Measurements from ENCODE around the gene VWF. TPM values are rescaled to one million over a fixed set of nuclear protein-coding genes. Genes with fewer than 3 reads are reported as not detected.

Gene VWF
- total RNA-seq, 1 experiment from 2014 or later = 0.41 TPM

GRCh38 chr12:6132496-6132895, 8.0 kb upstream of the VWF start:
- intact Hi-C loops (cut with micrococcal nuclease; ENCODE audit: unreplicated experiment) = no loop called here
- H3K9me3 ChIP-seq = peaks cover 9% of the 10 kb centered on the region; the same call in 1 of the 2 replicates
- H3K36me3 Mint-ChIP-seq (ENCODE audit: insufficient read depth, unreplicated experiment) = no peaks in the 10 kb centered on the region

GRCh38 chr12:6125310-6125608, 789 bp upstream of the VWF start:
- DNase-seq = no peak
- Histone ChIP-seq H3K27me3 (replicated peaks; ENCODE audit: control insufficient read depth, insufficient read depth, low read length) (no peaks in the 10 kb centered on the region), H3K9me3 (no peaks in the 10 kb centered on the region), H3K4me1 (no peaks in the 10 kb centered on the region), H3K4me3 (ENCODE audit: low read depth, low read length) (no peak overlapping the region), H3K36me3 (ENCODE audit: control insufficient read depth, insufficient read depth, low read length) (no peaks in the 10 kb centered on the region; the same call in 1 of the 2 replicates)
- Mint-ChIP-seq H3K27ac (ENCODE audit: unreplicated experiment) (no peak overlapping the region), H3K9me3 (ENCODE audit: unreplicated experiment) (no peaks in the 10 kb centered on the region), H3K36me3 (ENCODE audit: insufficient read depth, unreplicated experiment) (no peaks in the 10 kb centered on the region), H3K4me1 (ENCODE audit: low read depth, unreplicated experiment) (no peaks in the 10 kb centered on the region), H3K27me3 (ENCODE audit: insufficient read depth, unreplicated experiment) (no peaks in the 10 kb centered on the region), H3K4me3 (ENCODE audit: unreplicated experiment) (no peak overlapping the region)
- ChIA-PET POLR2A (interaction anchor here (0.6 kb wide), 1 partner anchor 409 kb away, joined by 12 read pairs; the partner anchor contains the start of gene GAPDH), CTCF (interaction anchor here (1.1 kb wide), 1 partner anchor 160 kb away, joined by 3 read pairs; no protein-coding TSS in a partner anchor)
- BruUV-seq (replicated peaks) = no TSS peak
- no peak for TF ChIP-seq CTCF (IDR thresholded peaks at IDR 0.05; ENCODE audit: insufficient read depth in 1 of 2, low read depth in 1 of 2, low read length in 1 of 2, severe bottlenecking in 1 of 2, unreplicated experiment in 1 of 2)
- intact Hi-C loops (cut with micrococcal nuclease; ENCODE audit: unreplicated experiment) = no loop called here

More at GRCh38 chr12:6132496-6132895, 8.0 kb upstream of the VWF start:
- H3K27me3 Mint-ChIP-seq (ENCODE audit: insufficient read depth, unreplicated experiment) = no peaks in the 10 kb centered on the region
- Histone ChIP-seq H3K4me3 (ENCODE audit: low read depth, low read length) (no peak overlapping the region), H3K36me3 (ENCODE audit: control insufficient read depth, insufficient read depth, low read length) (no peaks in the 10 kb centered on the region), H3K4me1 (no peaks in the 10 kb centered on the region), H3K27me3 (replicated peaks; ENCODE audit: control insufficient read depth, insufficient read depth, low read length) (no peaks in the 10 kb centered on the region)
- no peak overlapping the region for H3K27ac Mint-ChIP-seq (ENCODE audit: unreplicated experiment)
- H3K4me1 Mint-ChIP-seq (ENCODE audit: low read depth, unreplicated experiment) = no peaks in the 10 kb centered on the region
- ChIA-PET POLR2A (no interaction called here), CTCF (no interaction called here)
- H3K9me3 Mint-ChIP-seq (ENCODE audit: unreplicated experiment) = peaks cover 12% of the 10 kb centered on the region
- no peak for TF ChIP-seq CTCF (IDR thresholded peaks at IDR 0.05; ENCODE audit: insufficient read depth in 1 of 2, low read depth in 1 of 2, low read length in 1 of 2, severe bottlenecking in 1 of 2, unreplicated experiment in 1 of 2)
- BruUV-seq (replicated peaks) = no TSS peak
- H3K4me3 Mint-ChIP-seq (ENCODE audit: unreplicated experiment) = no peak overlapping the region
- DNase-seq = no peak

- Mint-ChIP-seq H3K27ac (ENCODE audit: unreplicated experiment) (no peak overlapping the region), H3K36me3 (ENCODE audit: insufficient read depth, unreplicated experiment) (no peaks in the 10 kb centered on the region), H3K4me3 (ENCODE audit: unreplicated experiment) (no peak overlapping the region), H3K9me3 (ENCODE audit: unreplicated experiment) (no peaks in the 10 kb centered on the region), H3K4me1 (ENCODE audit: low read depth, unreplicated experiment) (no peaks in the 10 kb centered on the region), H3K27me3 (ENCODE audit: insufficient read depth, unreplicated experiment) (no peaks in the 10 kb centered on the region)
- intact Hi-C loops (cut with micrococcal nuclease; ENCODE audit: unreplicated experiment) = no loop called here
- POLR2A ChIA-PET = no interaction called here
- Histone ChIP-seq H3K36me3 (ENCODE audit: control insufficient read depth, insufficient read depth, low read length) (no peaks in the 10 kb centered on the region; the same call in 1 of the 2 replicates), H3K4me1 (no peaks in the 10 kb centered on the region), H3K4me3 (ENCODE audit: low read depth, low read length) (no peak overlapping the region), H3K27me3 (replicated peaks; ENCODE audit: control insufficient read depth, insufficient read depth, low read length) (no peaks in the 10 kb centered on the region), H3K9me3 (no peaks in the 10 kb centered on the region)
- no TSS peak for BruUV-seq (replicated peaks)
- CTCF ChIA-PET = no interaction called here
- no peak for TF ChIP-seq CTCF (IDR thresholded peaks at IDR 0.05; ENCODE audit: insufficient read depth in 1 of 2, low read depth in 1 of 2, low read length in 1 of 2, severe bottlenecking in 1 of 2, unreplicated experiment in 1 of 2)
- DNase-seq = no peak
Measured at GRCh38 chr12:6123258-6123657, 1.2 kb downstream of the VWF start.

Data from Caco-2 (cell line).